ENCODE data around the gene TRPC4. TPM values are rescaled to one million over a fixed set of nuclear protein-coding genes. Genes with fewer than 3 reads are reported as not detected.

The TRPC4 gene
- total and polyA plus RNA-seq, 12 donors, result 0.26 to 3.9 (median 1.0) TPM; not detected in 1

DNA sequence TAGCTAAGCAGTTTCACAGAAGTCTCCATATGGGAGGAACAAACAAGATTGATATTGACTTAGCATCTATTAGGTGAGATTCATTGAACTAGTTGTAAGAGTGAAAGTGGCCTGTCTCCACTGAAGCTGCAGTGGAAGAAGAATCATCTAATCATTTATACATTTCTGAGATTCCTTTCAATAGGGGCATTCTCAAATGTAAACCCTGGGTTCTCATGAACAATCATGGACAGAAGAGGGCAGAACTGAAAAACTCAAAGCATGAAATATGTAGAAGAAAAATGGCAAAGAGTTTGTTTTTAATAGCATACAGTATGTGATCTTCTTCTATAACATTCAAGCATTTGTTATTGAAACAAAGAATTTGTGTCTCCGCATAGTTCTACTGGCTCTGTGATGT lies 253.4 kb downstream of the TRPC4 start:
- Histone ChIP-seq H3K4me1 (no peaks in the 10 kb centered on the region), H3K27ac (no peak overlapping the region), H3K36me3 (no peaks in the 10 kb centered on the region), H3K9me3 (no peaks in the 10 kb centered on the region), H3K4me3 (no peak overlapping the region), H3K27me3 (no peaks in the 10 kb centered on the region)
- WGBS, 2 donors, result 98 to 100% methylated on average over 1 of the region's 1 CpG
- DNase-seq (no peak), ATAC-seq (no peak)
- no peak for TF ChIP-seq CTCF (IDR thresholded peaks at IDR 0.05)
- intact Hi-C loops (cut with DNase I), result no loop called here

DNA sequence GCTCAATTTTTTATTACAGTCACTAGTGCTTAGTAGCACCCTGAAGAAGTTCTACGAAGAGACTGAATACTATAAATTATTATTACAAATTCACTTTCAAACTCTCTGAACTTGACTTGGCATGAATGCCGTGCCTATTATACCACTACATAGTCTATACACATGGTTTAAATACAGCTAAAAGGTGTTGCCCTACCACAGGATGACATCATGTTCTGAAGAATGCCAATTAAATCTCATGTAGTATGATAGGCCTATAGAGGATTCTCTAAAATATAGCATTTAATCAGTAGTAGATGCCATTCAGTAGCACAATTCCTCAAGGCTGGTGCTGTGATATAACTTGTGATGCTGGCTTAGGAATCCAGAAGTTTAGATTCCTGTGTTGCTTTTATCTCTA lies 254.3 kb downstream of the TRPC4 start:
- Histone ChIP-seq H3K4me3 (no peak overlapping the region), H3K27ac (no peak overlapping the region), H3K27me3 (no peaks in the 10 kb centered on the region), H3K36me3 (no peaks in the 10 kb centered on the region), H3K4me1 (no peaks in the 10 kb centered on the region), H3K9me3 (no peaks in the 10 kb centered on the region)
- WGBS, 2 donors, result 90 to 96% methylated on average over 2 of the region's 2 CpGs
- no peak for TF ChIP-seq CTCF (IDR thresholded peaks at IDR 0.05)
- DNase-seq (no peak), ATAC-seq (no peak)
- intact Hi-C loops (cut with DNase I), result no loop called here

- intact Hi-C loops (cut with DNase I), result no loop called here
- H3K4me3 ChIP-seq, result no peak overlapping the region
- H3K9me3 ChIP-seq, result no peaks in the 10 kb centered on the region
- DNase-seq (no peak), ATAC-seq (no peak)
- no peaks in the 10 kb centered on the region for H3K36me3 ChIP-seq
- WGBS, 2 donors, result 71 to 78% methylated on average over 2 of the region's 2 CpGs
- no peak overlapping the region for H3K27ac ChIP-seq
- H3K27me3 ChIP-seq, result no peaks in the 10 kb centered on the region
- TF ChIP-seq CTCF (IDR thresholded peaks at IDR 0.05), result no peak
- no peaks in the 10 kb centered on the region for H3K4me1 ChIP-seq
Measured at GRCh38 chr13:37613638-37614037, 255.9 kb downstream of the TRPC4 start.

DNA sequence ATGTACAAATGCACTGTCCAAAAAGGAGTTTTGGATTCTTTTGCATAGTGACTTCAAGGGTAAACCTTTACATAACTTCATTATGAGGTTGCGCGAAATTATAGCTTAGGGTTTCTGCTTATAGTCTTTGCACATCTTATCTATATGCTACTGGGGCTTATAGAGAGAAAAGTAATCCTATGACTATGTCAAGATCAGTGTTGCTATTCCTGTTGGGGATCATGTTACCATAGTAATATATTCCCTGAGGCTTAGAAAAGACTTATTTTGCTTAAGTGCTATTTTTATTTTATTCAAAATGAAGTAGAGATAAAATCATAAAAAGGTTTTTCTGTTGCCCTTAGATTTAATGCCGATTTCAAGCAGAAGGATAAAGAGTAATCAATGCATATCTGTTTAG lies 256.3 kb downstream of the TRPC4 start:
- ATAC-seq, result no peak

More for the DNA sequence above, 256.3 kb downstream of the TRPC4 start:
- 75 to 79% methylated on average over 3 of the region's 3 CpGs for WGBS, 2 donors
- no peaks in the 10 kb centered on the region for H3K36me3 ChIP-seq
- no peak for DNase-seq
- no peaks in the 10 kb centered on the region for H3K4me1 ChIP-seq
- TF ChIP-seq CTCF (IDR thresholded peaks at IDR 0.05), result no peak
- intact Hi-C loops (cut with DNase I), result no loop called here
- H3K9me3 ChIP-seq, result no peaks in the 10 kb centered on the region
- no peak overlapping the region for H3K27ac ChIP-seq
- no peak overlapping the region for H3K4me3 ChIP-seq
- no peaks in the 10 kb centered on the region for H3K27me3 ChIP-seq
